Peyer's patch (tissue), 4 donors: Measurements from ENCODE around the gene STAG1. TPM values are rescaled to one million over a fixed set of nuclear protein-coding genes. Genes with fewer than 3 reads are reported as not detected.
"Not testable (repeated sequence)": the region's sequence is repeated elsewhere in the genome, so short reads cannot be mapped to it uniquely, and the experiment has no call there.

ENCODE experiments used
- DNase-seq, 3 donors: peaks; one replicate each; pipeline ENCODE4 v3.0.0-alpha.2; 2017 to 2019
- H3K27ac ChIP-seq, 4 donors: fragments of 200-600 bp; sonication (generic); one replicate each; pipeline ENCODE4 v1.5.1; 2016 to 2019
- H3K27me3 ChIP-seq, 2 donors: fragments of 200-600 bp; sonication (generic); one replicate each; pipeline ENCODE4 v1.5.1; 2019
- H3K36me3 ChIP-seq, 3 donors: fragments of 200-600 bp; sonication (generic); one replicate each; pipeline ENCODE4 v1.5.1; 2016 to 2019
- H3K4me1 ChIP-seq, 4 donors: fragments of 200-600 bp; sonication (generic); one replicate each; pipeline ENCODE4 v1.5.1; 2016 to 2019
- H3K4me3 ChIP-seq, 4 donors: fragments of 200-600 bp; sonication (generic); 1 replicate in 3 of 4; 2 replicates in 1 of 4; pipeline ENCODE4 v1.5.1; 2016 to 2019; ENCODE audit warnings: mild to moderate bottlenecking in 1 of 4
- H3K9me3 ChIP-seq, 4 donors: fragments of 200-600 bp; sonication (generic); one replicate each; pipeline ENCODE4 v1.5.1; 2016 to 2019; ENCODE audit warnings: mild to moderate bottlenecking in 1 of 4
- CTCF ChIP-seq, 6 experiments: fragments of 450-650 bp in 4 of 6; fragments of 200-600 bp in 2 of 6; sonication (generic) in 1 of 6; IDR thresholded peaks; one replicate each; pipeline ENCODE4 v1.5.1; 2017 to 2019; ENCODE audit warnings: antibody characterized with exemption in 6 of 6, mild to moderate bottlenecking in 3 of 6, moderate library complexity in 1 of 6
- POLR2A ChIP-seq, 2 donors: fragments of 450-650 bp; IDR thresholded peaks; one replicate each; pipeline ENCODE4 v1.5.1; 2017; ENCODE audit warnings: antibody characterized with exemption in 2 of 2, mild to moderate bottlenecking in 2 of 2, moderate library complexity in 2 of 2
- total RNA-seq, 4 donors: library from RNA; depleted of rRNA; stranded (reverse); fragments of >200 nt; gene quantifications; one replicate each; pipeline ENCODE4 v1.1.0, GENCODE V29; 2016

STAG1 gene
- total RNA-seq, 4 donors from 2014 or later: 22.6 to 91.6 (median 35.2) TPM

GRCh38 chr3:136343873-136344555 is 408.2 kb downstream of the STAG1 start:
- Histone ChIP-seq H3K36me3 (peaks cover 0 to 42% (median 0%) of the 10 kb centered on the region in 3 donors), H3K9me3 (no peaks in the 10 kb centered on the region)
- TF ChIP-seq CTCF (IDR thresholded peaks at IDR 0.05) (no peak), POLR2A (IDR thresholded peaks at IDR 0.05) (no peak)

GRCh38 chr3:136343446-136343845 is 408.7 kb downstream of the STAG1 start:
- Histone ChIP-seq H3K27me3 (no peaks in the 10 kb centered on the region), H3K9me3 (no peaks in the 10 kb centered on the region), H3K27ac (peak overlapping the region in 2 of 4 donors; percentile 27 to 28), H3K36me3 (peaks cover 0 to 40% (median 0%) of the 10 kb centered on the region in 3 donors), H3K4me3 (no peak overlapping the region), H3K4me1 (peaks cover 0 to 16% (median 0%) of the 10 kb centered on the region in 4 donors)
- DNase-seq: no peak
- TF ChIP-seq POLR2A (IDR thresholded peaks at IDR 0.05): no peak
- no peak for TF ChIP-seq CTCF (IDR thresholded peaks at IDR 0.05)

More at GRCh38 chr3:136343873-136344555, 408.2 kb downstream of the STAG1 start:
- peaks cover 0 to 16% (median 0%) of the 10 kb centered on the region in 4 donors for H3K4me1 ChIP-seq
- peak overlapping the region in 2 of 4 donors; percentile 27 to 28 for H3K27ac ChIP-seq
- DNase-seq: peak; percentile 37 to 84 (median 84)
- no peak overlapping the region for H3K4me3 ChIP-seq
- no peaks in the 10 kb centered on the region for H3K27me3 ChIP-seq

GRCh38 chr3:136336329-136337100 is 415.7 kb downstream of the STAG1 start:
- H3K9me3 ChIP-seq: no peaks in the 10 kb centered on the region
- TF ChIP-seq POLR2A (IDR thresholded peaks at IDR 0.05) (no peak), CTCF (IDR thresholded peaks at IDR 0.05) (no peak)
- H3K36me3 ChIP-seq: peaks cover 0 to 51% (median 0%) of the 10 kb centered on the region in 3 donors
- no peaks in the 10 kb centered on the region for H3K4me1 ChIP-seq
- H3K27ac ChIP-seq: no peak overlapping the region
- no peak overlapping the region for H3K4me3 ChIP-seq
- H3K27me3 ChIP-seq: no peaks in the 10 kb centered on the region
- DNase-seq: no peak

GRCh38 chr3:136334726-136335125 is 417.5 kb downstream of the STAG1 start:
- H3K27me3 ChIP-seq, H3K4me3 ChIP-seq, H3K4me1 ChIP-seq, DNase-seq, H3K27ac ChIP-seq, H3K9me3 ChIP-seq: not testable (repeated sequence)
- H3K36me3 ChIP-seq: peaks cover 0 to 34% (median 0%) of the 10 kb centered on the region in 3 donors

GRCh38 chr3:136334209-136334608 is 418.0 kb downstream of the STAG1 start:
- no peak overlapping the region for H3K27ac ChIP-seq
- H3K4me3 ChIP-seq: no peak overlapping the region
- DNase-seq: no peak
- peaks cover 0 to 33% (median 0%) of the 10 kb centered on the region in 3 donors for H3K36me3 ChIP-seq
- no peak for TF ChIP-seq POLR2A (IDR thresholded peaks at IDR 0.05)
- no peak for TF ChIP-seq CTCF (IDR thresholded peaks at IDR 0.05)
- H3K27me3 ChIP-seq: no peaks in the 10 kb centered on the region
- H3K4me1 ChIP-seq: no peaks in the 10 kb centered on the region
- no peaks in the 10 kb centered on the region for H3K9me3 ChIP-seq

GRCh38 chr3:136332776-136333175 is 419.4 kb downstream of the STAG1 start:
- Histone ChIP-seq H3K27me3 (no peaks in the 10 kb centered on the region), H3K4me3 (no peak overlapping the region), H3K36me3 (peaks cover 0 to 39% (median 0%) of the 10 kb centered on the region in 3 donors), H3K9me3 (no peaks in the 10 kb centered on the region), H3K4me1 (no peaks in the 10 kb centered on the region), H3K27ac (no peak overlapping the region)
- no peak for DNase-seq
- TF ChIP-seq CTCF (IDR thresholded peaks at IDR 0.05) (no peak), POLR2A (IDR thresholded peaks at IDR 0.05) (no peak)
